Esophagus squamous epithelium (tissue), 5 donors: ENCODE results near the gene COL5A2. TPM values are rescaled to one million over a fixed set of nuclear protein-coding genes. Genes with fewer than 3 reads are reported as not detected.

ENCODE experiments used
- DNase-seq: peaks from one replicate; lab custom pipeline; 2025; lab: John Stamatoyannopoulos, UW
- H3K27ac ChIP-seq, 4 donors: fragments of 200-600 bp; sonication (generic); one replicate each; pipeline ENCODE4 v1.5.1; 2016 to 2019; ENCODE audit warnings: mild to moderate bottlenecking in 1 of 4
- H3K27me3 ChIP-seq, 4 donors: fragments of 200-600 bp; sonication (generic); 1 replicate in 3 of 4; 2 replicates in 1 of 4; pipeline versions ENCODE4 v1.5.1 to v1.6.0; 2017 to 2021; ENCODE audit warnings: antibody characterized with exemption in 1 of 4
- H3K36me3 ChIP-seq, 3 donors: fragments of 200-600 bp; sonication (generic); one replicate each; pipeline ENCODE4 v1.5.1; 2016 to 2019
- H3K4me1 ChIP-seq, 3 donors: fragments of 200-600 bp; sonication (generic); one replicate each; pipeline ENCODE4 v1.5.1; 2017 to 2019
- H3K4me3 ChIP-seq, 4 donors: fragments of 200-600 bp; sonication (generic); 1 replicate in 3 of 4; 2 replicates in 1 of 4; pipeline ENCODE4 v1.5.1; 2016 to 2019; ENCODE audit warnings: mild to moderate bottlenecking in 2 of 4, moderate library complexity in 1 of 4
- H3K9me3 ChIP-seq, 3 donors: fragments of 200-600 bp; sonication (generic); one replicate each; pipeline ENCODE4 v1.5.1; 2016 to 2019
- POLR2A ChIP-seq, 4 donors: fragments of 450-650 bp; IDR thresholded peaks; one replicate each; pipeline ENCODE4 v1.6.1; 2017; ENCODE audit warnings: antibody characterized with exemption in 4 of 4, mild to moderate bottlenecking in 4 of 4, moderate library complexity in 3 of 4
- WGBS, 2 donors: methylation state at CpG; one replicate each; pipeline ENCODE4 v1.1.5; 2018; 5-methylcytosine and 5-hydroxymethylcytosine counted together
- intact Hi-C: fragments of 100-400 bp; cut with DNase I; formaldehyde crosslinking; loops from one replicate; pipeline ENCODE4 v1.15.0; 2022
- total RNA-seq, 4 donors: library from RNA; depleted of rRNA; stranded (reverse); fragments of >200 nt; gene quantifications; one replicate each; pipeline ENCODE4 v1.1.0, GENCODE V29; 2016
- TF ChIP-seq, protein P1 (sequence below), 6 experiments: fragments of 450-650 bp in 4 of 6; fragments of 200-600 bp in 2 of 6; sonication (generic) in 2 of 6; IDR thresholded peaks; one replicate each; pipeline ENCODE4 v1.5.1; 2016 to 2019; ENCODE audit warnings: antibody characterized with exemption in 6 of 6, mild to moderate bottlenecking in 4 of 6, moderate library complexity in 4 of 6
- donor health status: DM: yes; HTN: yes; CAD: no.

COL5A2 gene
- total RNA-seq, 4 donors from 2014 or later, result 5.6 to 34.3 (median 13.4) TPM

DNA sequence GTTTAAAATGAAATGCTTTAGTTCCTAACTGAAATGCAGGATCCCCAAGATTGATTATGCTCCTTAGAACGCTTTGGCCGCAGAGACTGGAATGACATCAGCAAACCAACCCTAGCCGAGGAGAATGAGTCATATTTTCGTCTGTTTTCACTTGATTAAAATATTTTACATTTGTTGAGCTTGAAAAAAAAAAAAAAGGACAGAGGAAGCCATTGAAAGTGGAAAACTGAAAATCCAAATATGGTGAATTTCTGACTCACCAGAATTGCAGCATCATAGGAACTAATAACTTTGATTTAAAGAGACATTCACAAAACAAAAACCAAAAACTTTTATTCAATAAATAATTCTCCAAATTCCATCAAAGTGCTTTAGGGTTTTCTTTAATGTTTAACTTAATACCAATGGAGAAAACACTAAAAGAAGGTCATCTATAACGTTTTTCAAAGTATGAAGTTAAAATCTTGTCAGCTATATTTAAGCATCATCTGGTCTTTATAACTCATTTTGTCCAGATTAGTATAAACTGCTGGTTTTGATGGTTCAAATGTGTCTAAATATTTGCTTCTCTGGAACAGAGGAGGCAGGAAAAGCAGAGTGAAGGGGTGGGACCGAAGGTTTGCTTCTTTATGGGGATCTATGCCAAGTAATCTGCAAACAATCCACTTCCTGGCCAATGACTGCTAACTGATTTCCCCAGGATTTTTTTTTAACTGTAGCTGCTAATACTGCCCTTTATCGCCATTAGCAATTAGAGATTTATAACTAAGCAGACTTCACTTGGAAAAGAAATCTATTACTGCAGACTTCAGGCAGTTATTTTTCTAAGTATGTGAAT, 30.9 kb upstream of the COL5A2 start:
- 10 to 15% methylated on average over 7 of the region's 7 CpGs for WGBS, 2 donors
- H3K27me3 ChIP-seq, result no peaks in the 10 kb centered on the region
- no peak for DNase-seq
- H3K36me3 ChIP-seq, result no peaks in the 10 kb centered on the region
- H3K4me1 ChIP-seq, result peaks cover 0 to 16% (median 4%) of the 10 kb centered on the region in 3 donors
- TF ChIP-seq, protein P1, sequence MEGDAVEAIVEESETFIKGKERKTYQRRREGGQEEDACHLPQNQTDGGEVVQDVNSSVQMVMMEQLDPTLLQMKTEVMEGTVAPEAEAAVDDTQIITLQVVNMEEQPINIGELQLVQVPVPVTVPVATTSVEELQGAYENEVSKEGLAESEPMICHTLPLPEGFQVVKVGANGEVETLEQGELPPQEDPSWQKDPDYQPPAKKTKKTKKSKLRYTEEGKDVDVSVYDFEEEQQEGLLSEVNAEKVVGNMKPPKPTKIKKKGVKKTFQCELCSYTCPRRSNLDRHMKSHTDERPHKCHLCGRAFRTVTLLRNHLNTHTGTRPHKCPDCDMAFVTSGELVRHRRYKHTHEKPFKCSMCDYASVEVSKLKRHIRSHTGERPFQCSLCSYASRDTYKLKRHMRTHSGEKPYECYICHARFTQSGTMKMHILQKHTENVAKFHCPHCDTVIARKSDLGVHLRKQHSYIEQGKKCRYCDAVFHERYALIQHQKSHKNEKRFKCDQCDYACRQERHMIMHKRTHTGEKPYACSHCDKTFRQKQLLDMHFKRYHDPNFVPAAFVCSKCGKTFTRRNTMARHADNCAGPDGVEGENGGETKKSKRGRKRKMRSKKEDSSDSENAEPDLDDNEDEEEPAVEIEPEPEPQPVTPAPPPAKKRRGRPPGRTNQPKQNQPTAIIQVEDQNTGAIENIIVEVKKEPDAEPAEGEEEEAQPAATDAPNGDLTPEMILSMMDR (IDR thresholded peaks at IDR 0.05), result no peak
- no peak for TF ChIP-seq POLR2A (IDR thresholded peaks at IDR 0.05)
- H3K4me3 ChIP-seq, result peak overlapping the region in 3 of 4 donors; percentile 3 to 50 (median 12)
- intact Hi-C loops, result no loop called here
- H3K9me3 ChIP-seq, result no peaks in the 10 kb centered on the region
- H3K27ac ChIP-seq, result peak overlapping the region; percentile 10 to 85 (median 78)

DNA sequence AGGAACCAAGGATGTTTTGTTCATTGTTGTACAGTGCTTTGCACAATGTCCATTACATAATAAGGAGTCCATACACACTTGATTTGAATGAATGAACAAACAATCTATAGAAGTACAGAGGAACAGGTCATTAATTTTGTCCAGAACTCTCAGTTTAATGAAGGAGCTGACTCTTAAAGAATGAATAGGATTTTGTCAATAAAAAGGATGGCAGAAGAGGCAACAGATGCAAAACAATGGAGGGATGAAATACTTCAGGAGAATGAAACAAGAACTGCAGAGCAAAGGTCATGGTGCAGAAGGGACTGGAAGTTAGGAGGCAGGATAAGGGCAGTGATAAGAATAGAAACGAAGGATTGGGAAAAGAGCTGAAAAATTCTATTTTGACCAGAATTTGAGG, 28.7 kb upstream of the COL5A2 start:
- no peak for DNase-seq
- Histone ChIP-seq H3K9me3 (no peaks in the 10 kb centered on the region), H3K27ac (no peak overlapping the region), H3K36me3 (no peaks in the 10 kb centered on the region), H3K4me1 (peaks cover 0 to 22% (median 4%) of the 10 kb centered on the region in 3 donors), H3K4me3 (no peak overlapping the region), H3K27me3 (no peaks in the 10 kb centered on the region)
- no peak for TF ChIP-seq POLR2A (IDR thresholded peaks at IDR 0.05)
- TF ChIP-seq, protein P1 (IDR thresholded peaks at IDR 0.05), result no peak
- WGBS, 2 donors, result 26 to 76% methylated on average over 1 of the region's 1 CpG
- intact Hi-C loops, result no loop called here

DNA sequence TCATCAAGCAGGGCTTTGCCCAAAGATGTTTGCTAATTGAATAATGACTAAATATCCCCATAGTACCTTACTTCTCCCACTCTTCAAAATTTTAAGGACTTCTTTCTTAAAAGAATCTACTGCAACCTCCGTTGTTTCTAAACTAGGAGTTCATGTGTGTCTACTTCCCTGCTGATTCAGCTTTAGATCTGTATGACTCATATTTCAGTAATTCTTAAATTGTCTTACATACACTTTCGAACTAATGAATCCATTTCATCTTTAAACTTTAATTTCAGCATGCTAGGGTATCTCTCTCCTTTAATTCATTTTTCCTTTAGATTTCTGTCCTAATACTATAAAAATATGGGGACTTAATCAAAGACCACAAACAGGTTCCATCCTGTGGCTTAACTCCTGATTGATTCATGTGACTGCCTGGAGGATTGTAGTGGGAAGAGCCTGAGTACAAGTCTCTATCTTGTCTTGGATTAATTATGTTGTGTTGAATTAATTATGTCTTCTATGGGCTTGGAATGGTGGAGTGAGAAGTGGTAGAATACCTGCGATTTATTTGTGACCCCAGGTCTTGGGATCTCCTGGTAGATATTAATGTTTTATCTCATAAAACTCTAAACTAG, 24.9 kb upstream of the COL5A2 start:
- Histone ChIP-seq H3K4me1 (peaks cover 0 to 6% (median 0%) of the 10 kb centered on the region in 3 donors), H3K27me3 (no peaks in the 10 kb centered on the region), H3K27ac (no peak overlapping the region), H3K4me3 (peak overlapping the region in 1 of 4 donors; percentile 18), H3K36me3 (no peaks in the 10 kb centered on the region), H3K9me3 (no peaks in the 10 kb centered on the region)
- intact Hi-C loops, result no loop called here
- DNase-seq, result no peak
- 34 to 38% methylated on average over 3 of the region's 3 CpGs for WGBS, 2 donors
- TF ChIP-seq, protein P1 (IDR thresholded peaks at IDR 0.05), result no peak
- TF ChIP-seq POLR2A (IDR thresholded peaks at IDR 0.05), result no peak

DNA sequence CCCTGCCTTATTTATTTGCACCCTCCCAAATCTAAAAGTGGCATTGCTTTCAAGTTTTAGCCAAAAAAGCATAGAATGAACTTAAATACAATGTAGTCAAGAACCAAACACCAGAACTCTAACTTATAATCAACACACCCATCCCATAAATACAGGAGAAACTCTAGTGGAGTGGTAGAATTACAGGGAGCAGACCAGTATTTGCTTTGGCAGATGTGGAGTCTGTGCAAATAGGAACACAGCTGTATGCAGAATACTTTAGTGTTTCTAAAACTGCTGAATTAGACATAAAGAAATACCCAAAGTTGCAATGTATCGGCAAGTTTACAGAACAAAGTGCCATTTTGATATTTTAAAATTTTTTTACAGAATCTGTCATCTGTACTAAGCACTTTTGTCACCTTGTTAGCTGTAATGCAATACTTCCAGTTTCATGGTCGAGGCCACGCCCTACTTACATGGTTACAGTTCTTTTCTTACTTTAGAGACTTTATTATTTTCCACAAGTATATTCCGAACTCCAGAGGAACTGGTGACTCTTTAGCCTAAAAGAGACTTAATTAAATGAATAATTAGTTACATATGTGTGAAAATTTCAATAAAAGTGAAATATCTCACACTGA, 23.7 kb upstream of the COL5A2 start:
- no peak overlapping the region for H3K27ac ChIP-seq
- H3K36me3 ChIP-seq, result no peaks in the 10 kb centered on the region
- no peak for TF ChIP-seq POLR2A (IDR thresholded peaks at IDR 0.05)
- TF ChIP-seq, protein P1 (IDR thresholded peaks at IDR 0.05), result no peak
- no peak for DNase-seq
- WGBS, 2 donors, result 72 to 77% methylated on average over 4 of the region's 4 CpGs
- no peaks in the 10 kb centered on the region for H3K9me3 ChIP-seq
- no peaks in the 10 kb centered on the region for H3K27me3 ChIP-seq
- no peak overlapping the region for H3K4me3 ChIP-seq
- H3K4me1 ChIP-seq, result peaks cover 0 to 6% (median 0%) of the 10 kb centered on the region in 3 donors
- intact Hi-C loops, result no loop called here

DNA sequence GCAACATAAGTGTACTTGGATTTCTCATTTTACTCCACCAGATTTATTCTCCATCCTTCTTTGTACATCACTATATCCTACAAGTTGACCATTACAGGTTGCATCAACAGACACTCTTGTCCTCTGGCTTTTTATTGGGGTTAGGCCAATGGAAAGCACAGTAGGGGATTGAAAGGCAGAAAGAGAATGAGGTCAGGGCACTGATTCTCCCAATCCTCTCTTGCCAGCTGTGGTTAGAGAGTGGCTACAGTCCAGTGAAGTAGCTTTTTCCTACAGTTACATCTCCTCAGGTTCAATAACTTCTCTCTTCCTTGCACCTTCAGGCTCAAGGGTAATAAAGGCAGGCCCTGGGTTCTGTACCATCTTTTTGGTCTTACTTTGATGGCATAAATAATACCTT, 20.2 kb upstream of the COL5A2 start:
- peaks cover 0 to 6% (median 0%) of the 10 kb centered on the region in 3 donors for H3K4me1 ChIP-seq
- H3K4me3 ChIP-seq, result no peak overlapping the region
- no peak overlapping the region for H3K27ac ChIP-seq
- H3K36me3 ChIP-seq, result no peaks in the 10 kb centered on the region
- TF ChIP-seq POLR2A (IDR thresholded peaks at IDR 0.05), result no peak
- TF ChIP-seq, protein P1 (IDR thresholded peaks at IDR 0.05), result no peak
- intact Hi-C loops, result no loop called here
- no peaks in the 10 kb centered on the region for H3K27me3 ChIP-seq
- DNase-seq, result no peak
- no peaks in the 10 kb centered on the region for H3K9me3 ChIP-seq
